Activated CD8-positive, alpha-beta T cell treated with anti-CD3 and anti-CD28 coated beads for 36 hours (primary cell): Measurements from ENCODE around the gene ADAT3. TPM values are rescaled to one million over a fixed set of nuclear protein-coding genes. Genes with fewer than 3 reads are reported as not detected.
A peak's percentile ranks its signal among the peaks of the same experiment; 100 is the strongest.

Experiments
- ATAC-seq: fragments of 200-7000 bp; cut with Tn5 transposase; one replicate; pipeline ENCODE4 v1.10.0; 2021; ENCODE audit warnings: mild to moderate bottlenecking, moderate library complexity
- CTCF ChIA-PET: fragments of 350-600 bp; sonication (Branson Sonifier 250); formaldehyde crosslinking; loops from one replicate; lab custom pipeline; 2021; ENCODE audit warnings: antibody characterized with exemption; lab: Charles Lee
- POLR2A ChIA-PET: fragments of 350-600 bp; sonication (Branson Sonifier 250); formaldehyde crosslinking; loops from one replicate; lab custom pipeline; 2021; ENCODE audit warnings: antibody characterized with exemption; lab: Charles Lee
- DNase-seq: peaks from one replicate; pipeline ENCODE4 v3.0.0-alpha.2; 2020
- H3K27ac Mint-ChIP-seq: one replicate; pipeline ENCODE4 v1.8.0; 2021; ENCODE audit warnings: mild to moderate bottlenecking, mixed read lengths
- H3K27me3 Mint-ChIP-seq: one replicate; pipeline ENCODE4 v1.8.0; 2021; ENCODE audit warnings: mixed read lengths
- H3K36me3 Mint-ChIP-seq: one replicate; pipeline ENCODE4 v1.8.0; 2021; ENCODE audit warnings: low read depth, mixed read lengths
- H3K4me1 Mint-ChIP-seq: one replicate; pipeline ENCODE4 v1.8.0; 2021; ENCODE audit warnings: low read depth, mixed read lengths
- H3K4me3 Mint-ChIP-seq: one replicate; pipeline ENCODE4 v1.8.0; 2021; ENCODE audit warnings: mild to moderate bottlenecking, moderate library complexity, mixed read lengths
- H3K9me3 Mint-ChIP-seq: one replicate; pipeline ENCODE4 v1.8.0; 2021; ENCODE audit warnings: mixed read lengths
- CTCF ChIP-seq: fragments of 200-600 bp; IDR thresholded peaks from one replicate; pipeline ENCODE4 v1.8.0; 2022; ENCODE audit warnings: antibody characterized with exemption, mild to moderate bottlenecking
- intact Hi-C: fragments of 100-400 bp; cut with micrococcal nuclease; formaldehyde crosslinking; loops from one replicate; pipeline ENCODE4 v1.10.0; 2022
- total RNA-seq, 2 experiments: library from RNA; stranded (reverse); gene quantifications; one replicate each; pipeline ENCODE4 v1.2.3, GENCODE V29; 2021

ADAT3 gene
- total RNA-seq, 2 experiments from 2014 or later = 5.3 to 6.7 TPM

GRCh38 chr19:1909761-1910080 is 4.5 kb downstream of the ADAT3 start:
- ATAC-seq (no peak), DNase-seq (no peak)
- Mint-ChIP-seq H3K4me1 (peaks cover 35% of the 10 kb centered on the region), H3K4me3 (no peak overlapping the region), H3K36me3 (peaks cover 5% of the 10 kb centered on the region), H3K9me3 (no peaks in the 10 kb centered on the region), H3K27me3 (no peaks in the 10 kb centered on the region), H3K27ac (no peak overlapping the region)
- CTCF ChIA-PET = interaction anchor here (1.5 to 1.7 kb wide), 2 partner anchors 19 to 35 kb away, joined by 3 to 4 read pairs; no protein-coding TSS in a partner anchor
- POLR2A ChIA-PET = interaction anchor here (1.1 kb wide), 1 partner anchor 81 kb away, joined by 3 read pairs; no protein-coding TSS in a partner anchor
- intact Hi-C loops = no loop called here
- no peak for TF ChIP-seq CTCF

GRCh38 chr19:1910177-1910576 is 5.0 kb downstream of the ADAT3 start:
- H3K4me1 Mint-ChIP-seq = peaks cover 33% of the 10 kb centered on the region
- no peak for TF ChIP-seq CTCF
- DNase-seq = no peak
- intact Hi-C loops = no loop called here
- ChIA-PET POLR2A (interaction anchor here (1.1 kb wide), 1 partner anchor 81 kb away, joined by 3 read pairs; no protein-coding TSS in a partner anchor), CTCF (interaction anchor here (1.3 to 1.7 kb wide), 3 partner anchors 17 to 35 kb away, joined by 3 to 4 read pairs (median 3); no protein-coding TSS in a partner anchor)
- no peaks in the 10 kb centered on the region for H3K9me3 Mint-ChIP-seq
- H3K4me3 Mint-ChIP-seq = no peak overlapping the region
- H3K36me3 Mint-ChIP-seq = peaks cover 5% of the 10 kb centered on the region
- H3K27me3 Mint-ChIP-seq = no peaks in the 10 kb centered on the region
- H3K27ac Mint-ChIP-seq = peak overlapping the region; percentile 50
- ATAC-seq = no peak

- Mint-ChIP-seq H3K4me3 (no peak overlapping the region), H3K27ac (no peak overlapping the region), H3K9me3 (no peaks in the 10 kb centered on the region), H3K27me3 (no peaks in the 10 kb centered on the region), H3K36me3 (no peaks in the 10 kb centered on the region), H3K4me1 (peaks cover 27% of the 10 kb centered on the region)
- no peak for DNase-seq
- ATAC-seq = no peak
- no peak for TF ChIP-seq CTCF
- CTCF ChIA-PET = interaction anchor here (1.3 kb wide), 1 partner anchor 16 kb away, joined by 3 read pairs; no protein-coding TSS in a partner anchor
- intact Hi-C loops = no loop called here
- POLR2A ChIA-PET = no interaction called here
Observed at GRCh38 chr19:1911098-1911497, 5.9 kb downstream of the ADAT3 start.

- no peaks in the 10 kb centered on the region for H3K27me3 Mint-ChIP-seq
- no peaks in the 10 kb centered on the region for H3K9me3 Mint-ChIP-seq
- H3K4me1 Mint-ChIP-seq = peaks cover 27% of the 10 kb centered on the region
- no peak for DNase-seq
- ATAC-seq = no peak
- ChIA-PET POLR2A (no interaction called here), CTCF (no interaction called here)
- intact Hi-C loops = no loop called here
- H3K36me3 Mint-ChIP-seq = no peaks in the 10 kb centered on the region
- H3K4me3 Mint-ChIP-seq = no peak overlapping the region
- no peak overlapping the region for H3K27ac Mint-ChIP-seq
- TF ChIP-seq CTCF = no peak
Observed at GRCh38 chr19:1911995-1912394, 6.8 kb downstream of the ADAT3 start.

GRCh38 chr19:1912760-1913505 is 7.7 kb downstream of the ADAT3 start:
- CTCF ChIA-PET = no interaction called here
- POLR2A ChIA-PET = no interaction called here
- no peak for TF ChIP-seq CTCF
- H3K4me1 Mint-ChIP-seq = peaks cover 23% of the 10 kb centered on the region
- no peak overlapping the region for H3K4me3 Mint-ChIP-seq
- no peaks in the 10 kb centered on the region for H3K9me3 Mint-ChIP-seq
- H3K27me3 Mint-ChIP-seq = no peaks in the 10 kb centered on the region
- intact Hi-C loops = no loop called here
- ATAC-seq = no peak
- peaks cover 2% of the 10 kb centered on the region for H3K36me3 Mint-ChIP-seq
- DNase-seq = no peak
- H3K27ac Mint-ChIP-seq = no peak overlapping the region
